Activated CD4-positive, CD25-positive, alpha-beta regulatory T cell treated with anti-CD3 and anti-CD28 coated beads, Interleukin-2, amount 50 U/mL, for 72 hours (primary cell): ENCODE results near the gene PPME1.
A peak's percentile ranks its signal among the peaks of the same experiment; 100 is the strongest.
"Not testable (repeated sequence)": the region's sequence is repeated elsewhere in the genome, so short reads cannot be mapped to it uniquely, and the experiment has no call there.

Experiments used
- DNase-seq: peaks from one replicate; pipeline ENCODE4 v3.0.0; 2021

PPME1 gene, protein sequence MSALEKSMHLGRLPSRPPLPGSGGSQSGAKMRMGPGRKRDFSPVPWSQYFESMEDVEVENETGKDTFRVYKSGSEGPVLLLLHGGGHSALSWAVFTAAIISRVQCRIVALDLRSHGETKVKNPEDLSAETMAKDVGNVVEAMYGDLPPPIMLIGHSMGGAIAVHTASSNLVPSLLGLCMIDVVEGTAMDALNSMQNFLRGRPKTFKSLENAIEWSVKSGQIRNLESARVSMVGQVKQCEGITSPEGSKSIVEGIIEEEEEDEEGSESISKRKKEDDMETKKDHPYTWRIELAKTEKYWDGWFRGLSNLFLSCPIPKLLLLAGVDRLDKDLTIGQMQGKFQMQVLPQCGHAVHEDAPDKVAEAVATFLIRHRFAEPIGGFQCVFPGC

DNA sequence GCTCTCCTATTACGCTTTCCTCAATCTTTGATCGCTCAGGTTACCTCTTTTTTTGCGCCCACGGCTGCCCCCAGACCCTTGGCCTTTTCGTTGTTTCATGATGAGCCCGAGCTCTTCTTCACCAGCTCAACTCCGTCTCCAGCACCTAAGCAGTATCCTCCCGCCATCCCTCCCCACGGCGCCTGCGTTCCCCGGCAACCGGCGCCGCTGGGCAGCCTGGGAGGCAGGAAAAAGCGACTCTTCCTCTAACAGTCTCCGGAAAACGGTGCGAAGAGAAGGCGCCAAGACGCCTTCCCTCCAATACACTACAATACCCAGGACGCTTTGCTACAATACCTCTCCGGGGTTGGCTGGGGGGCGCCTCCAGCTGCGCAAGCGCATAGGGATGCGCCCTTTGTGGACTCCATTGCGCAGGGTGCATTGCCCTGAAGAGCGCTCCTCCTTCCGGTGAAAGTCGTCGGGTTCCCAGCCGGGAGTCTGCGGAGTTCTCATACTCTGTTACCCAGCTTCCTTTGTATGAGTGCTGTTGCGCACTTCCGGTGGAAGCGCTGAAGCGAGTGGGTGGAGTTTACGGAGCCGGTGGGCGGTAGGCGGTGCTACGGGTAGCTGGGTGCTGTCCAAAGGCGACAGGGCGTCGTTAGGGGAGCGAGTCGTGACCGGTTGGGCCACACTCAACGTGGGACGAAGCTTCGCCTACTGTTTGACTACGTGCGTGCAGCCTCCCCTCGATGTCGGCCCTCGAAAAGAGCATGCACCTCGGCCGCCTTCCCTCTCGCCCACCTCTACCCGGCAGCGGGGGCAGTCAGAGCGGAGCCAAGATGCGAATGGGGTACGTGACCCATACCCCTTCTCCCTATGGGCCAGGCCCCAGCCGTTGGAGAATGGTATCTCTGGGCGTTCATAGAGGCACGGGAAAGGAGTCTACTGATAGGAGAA, at the start of gene PPME1, which contains the start of gene C2CD3:
TSS of gene PPME1 (plus strand) at position 596 of the 936 bp plus-strand sequence. CDS start at position 729, 133 bp downstream.
TSS of gene C2CD3 (minus strand) at position 309 of the 936 bp plus-strand sequence. CDS start at position 99, 210 bp downstream.
- DNase-seq, result peak; percentile 97

DNA sequence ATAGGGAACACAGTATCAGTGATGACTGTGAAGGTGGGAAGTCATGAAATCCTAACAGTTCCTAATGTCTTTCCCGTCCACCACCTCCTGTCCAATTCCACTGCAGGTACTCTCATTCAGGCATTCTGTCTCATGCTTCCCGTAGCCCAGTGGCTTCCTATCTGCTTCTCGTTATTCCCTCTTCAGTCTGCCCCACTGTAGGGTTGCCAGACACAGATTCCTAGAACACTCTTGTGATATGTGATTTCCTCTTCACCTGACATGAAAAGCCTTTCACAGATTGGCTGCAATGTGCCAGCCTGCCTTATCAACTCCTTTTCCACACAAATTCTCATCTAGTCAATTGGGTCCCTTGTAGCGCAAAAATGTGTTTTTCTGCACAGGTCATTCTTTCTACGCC, 49.3 kb upstream of the PPME1 start:
- DNase-seq, result no peak

DNA sequence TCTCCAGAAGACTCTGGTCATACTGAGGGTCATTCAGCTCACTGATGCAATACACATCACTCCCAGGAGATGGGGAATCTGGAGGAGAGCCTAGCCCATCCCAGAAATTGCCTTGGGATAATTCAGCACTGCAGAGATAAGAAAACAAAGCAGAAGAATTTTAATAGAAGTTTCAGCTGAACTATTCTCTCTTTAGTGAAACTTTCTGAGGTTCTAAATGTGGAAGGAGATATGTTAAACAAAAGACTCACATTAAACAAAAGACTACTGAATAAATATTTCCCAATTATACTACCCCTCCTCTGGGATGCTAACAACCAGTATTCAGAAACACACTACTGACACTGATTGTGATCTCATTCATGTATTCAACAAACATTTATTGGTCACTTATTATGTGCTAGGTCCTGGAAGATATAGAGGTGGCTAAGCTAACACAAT, 48.1 kb upstream of the PPME1 start:
- no peak for DNase-seq

DNA sequence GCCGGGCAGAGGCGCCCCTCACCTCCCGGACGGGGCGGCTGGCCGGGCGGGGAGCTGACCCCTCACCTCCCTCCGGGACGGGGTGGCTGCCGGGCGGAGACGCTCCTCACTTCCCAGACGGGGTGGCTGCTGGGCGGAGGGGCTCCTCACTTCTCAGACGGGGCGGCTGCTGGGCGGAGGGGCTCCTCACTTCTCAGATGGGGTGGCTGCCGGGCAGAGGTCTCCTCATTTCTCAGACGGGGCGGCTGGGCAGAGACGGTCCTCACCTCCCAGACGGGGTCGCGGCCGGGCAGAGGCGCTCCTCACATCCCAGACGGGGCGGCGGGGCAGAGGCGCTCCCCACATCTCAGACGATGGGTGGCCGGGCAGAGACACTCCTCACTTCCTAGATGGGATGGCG, 42.0 kb upstream of the PPME1 start:
- not testable (repeated sequence) for DNase-seq

DNA sequence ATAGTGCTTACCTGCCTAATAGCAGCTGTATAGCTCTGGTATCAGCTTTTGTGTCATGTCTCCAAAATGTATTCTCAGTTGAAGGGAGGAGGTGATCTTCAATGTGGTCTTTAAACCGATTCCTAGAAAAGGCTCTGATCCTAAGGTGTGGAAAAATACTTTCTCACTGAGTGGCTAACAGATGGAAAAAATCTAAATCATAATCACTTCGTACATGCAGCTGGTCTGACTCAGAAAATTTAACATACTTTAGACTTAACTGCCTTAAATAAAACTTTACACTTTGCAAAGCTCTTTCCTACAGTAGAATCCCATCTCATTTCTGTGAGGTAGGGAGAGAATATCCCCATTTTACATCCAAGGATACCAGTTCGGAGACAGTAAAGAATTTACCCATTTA, 38.3 kb upstream of the PPME1 start:
- no peak for DNase-seq

DNA sequence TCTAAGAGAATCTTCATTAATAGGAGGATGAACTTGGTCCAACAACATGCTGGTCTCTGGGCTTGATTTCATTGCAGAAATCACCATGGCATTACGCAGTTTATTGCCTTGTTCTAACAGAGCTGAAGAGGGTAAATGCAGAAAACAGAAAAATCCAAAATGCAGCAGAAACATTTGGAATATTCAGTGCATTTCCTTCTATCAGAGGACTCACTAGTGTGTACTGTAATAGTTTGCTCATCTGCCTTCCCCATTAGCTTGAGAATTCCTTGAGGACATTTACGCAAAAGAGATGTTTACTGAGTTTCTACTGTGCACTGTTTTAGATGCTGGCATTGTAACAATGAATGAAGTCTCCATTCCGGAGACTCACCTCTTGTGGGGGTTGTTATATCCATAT, 37.7 kb upstream of the PPME1 start:
- no peak for DNase-seq

DNA sequence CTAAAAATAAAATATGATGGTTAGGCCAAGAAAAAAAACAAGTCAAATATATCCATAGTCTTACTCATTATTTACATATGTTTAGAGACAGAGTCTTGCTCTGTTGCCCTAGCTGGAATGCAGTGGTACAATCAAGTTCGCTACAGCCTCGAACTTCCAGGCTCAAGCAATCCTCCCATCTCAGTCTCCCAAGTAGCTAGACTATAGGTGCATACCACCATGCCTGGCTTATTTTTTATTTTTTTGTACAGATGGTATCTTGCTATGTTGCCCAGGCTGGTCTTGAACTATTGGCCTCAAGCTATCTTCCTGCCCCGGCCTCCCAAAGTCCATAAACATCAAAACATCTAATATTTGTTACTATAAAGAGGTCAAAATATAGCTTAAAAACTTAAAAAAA, 36.4 kb upstream of the PPME1 start:
- no peak for DNase-seq

DNA sequence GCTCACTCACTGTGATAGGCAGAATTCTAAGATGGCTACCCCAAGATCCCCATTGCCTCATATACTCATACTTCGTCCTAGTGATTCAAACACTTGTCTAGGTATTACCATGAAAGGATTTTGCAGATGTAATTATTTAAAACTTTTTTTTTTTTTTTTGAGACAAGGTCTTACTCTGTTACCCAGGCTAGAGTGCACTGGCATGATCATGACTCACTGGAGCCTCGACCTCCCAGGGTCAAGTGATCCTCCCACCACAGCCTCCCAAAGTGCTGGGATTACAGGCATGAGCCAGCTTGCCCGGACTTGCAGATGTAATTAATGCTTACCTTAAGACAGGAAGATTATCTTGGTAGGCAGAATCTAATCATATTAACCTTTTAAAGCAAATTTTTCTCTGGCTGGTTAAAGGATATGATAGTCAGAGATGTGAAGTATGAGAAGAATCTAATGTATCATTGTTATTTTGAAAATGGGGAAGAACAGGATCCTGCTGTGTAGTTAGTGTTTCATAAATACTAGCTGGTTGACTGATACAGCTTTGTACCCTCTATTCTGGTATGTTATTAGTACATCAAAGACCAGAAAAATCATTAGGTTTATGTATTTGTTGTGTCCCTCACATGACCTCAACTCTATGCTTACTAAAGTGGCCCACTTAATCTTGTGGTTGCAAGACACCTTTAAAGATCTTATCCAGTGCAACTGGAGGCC, 35.8 kb upstream of the PPME1 start:
- DNase-seq, result no peak

DNA sequence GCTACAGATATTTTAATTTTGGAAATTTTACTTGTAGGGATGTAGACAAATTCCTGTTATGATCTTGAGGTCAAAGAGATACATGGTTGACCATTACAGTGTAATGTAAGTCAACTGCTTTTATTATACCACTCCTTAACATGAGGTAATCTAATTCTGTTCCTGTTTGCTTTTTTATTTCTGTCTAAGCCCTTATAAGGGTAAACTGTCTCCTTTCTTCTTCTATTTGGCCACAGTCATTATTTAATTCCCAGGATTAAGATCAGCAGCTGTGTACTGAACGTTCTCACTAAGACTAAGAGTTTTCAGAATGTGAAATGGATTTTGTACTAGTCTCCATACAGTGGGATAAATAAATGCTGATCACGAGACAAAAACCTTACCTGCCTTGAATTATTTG, 33.1 kb upstream of the PPME1 start:
- DNase-seq, result no peak

DNA sequence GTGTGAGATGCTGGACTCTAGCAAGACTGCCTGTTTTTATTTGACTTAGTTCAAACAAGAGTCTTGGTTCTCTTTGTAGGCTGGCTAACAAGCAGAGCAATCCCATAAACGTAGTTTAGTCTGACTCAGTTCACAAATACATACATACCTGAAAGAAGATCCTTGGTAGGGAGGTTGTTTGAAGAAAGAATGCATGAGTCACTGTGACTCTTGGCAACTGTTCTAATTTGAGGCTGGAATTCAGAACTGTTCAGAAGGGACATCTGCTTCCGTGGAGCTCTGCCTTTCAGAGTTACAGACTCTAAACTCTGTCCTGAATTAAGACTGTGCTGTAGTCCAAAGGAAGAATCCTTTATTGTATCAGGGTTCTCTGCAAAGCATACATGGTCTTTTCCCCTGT, 32.5 kb upstream of the PPME1 start:
- no peak for DNase-seq

DNA sequence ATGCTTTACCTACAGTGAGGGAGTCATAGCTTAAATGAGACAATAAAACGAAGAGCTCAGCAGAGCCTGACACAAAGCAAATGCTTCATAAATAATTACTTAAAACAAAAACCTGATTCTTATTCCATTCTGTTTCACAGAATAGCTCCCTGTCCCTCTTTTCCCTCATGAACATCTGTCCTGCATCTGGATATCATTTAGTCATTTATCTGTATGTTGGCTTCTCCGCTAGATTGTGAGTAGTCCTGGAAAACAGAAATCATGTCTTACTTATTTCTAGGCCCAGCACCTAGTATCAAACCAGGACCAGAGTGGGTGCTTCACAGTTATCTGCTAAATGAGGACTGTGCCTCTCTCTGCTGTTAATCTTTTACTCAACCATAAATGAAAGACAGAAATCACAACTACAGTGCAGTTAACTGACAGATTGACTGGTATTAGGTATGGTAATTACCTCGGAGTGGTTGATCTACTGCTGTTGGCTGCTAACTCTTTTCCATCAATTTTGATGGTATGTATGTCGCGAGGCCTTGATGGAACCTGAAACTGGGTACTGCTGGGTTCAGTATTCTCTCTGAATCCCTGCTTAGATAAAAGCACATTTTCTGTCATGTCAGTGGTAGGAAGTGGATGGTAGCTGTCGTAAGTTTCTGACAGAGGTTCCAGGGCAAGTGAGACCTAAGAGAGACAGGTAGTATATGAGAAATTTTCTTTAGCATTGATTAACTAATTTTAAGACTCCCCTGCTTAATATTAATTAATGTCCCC, 31.8 kb upstream of the PPME1 start:
- no peak for DNase-seq

DNA sequence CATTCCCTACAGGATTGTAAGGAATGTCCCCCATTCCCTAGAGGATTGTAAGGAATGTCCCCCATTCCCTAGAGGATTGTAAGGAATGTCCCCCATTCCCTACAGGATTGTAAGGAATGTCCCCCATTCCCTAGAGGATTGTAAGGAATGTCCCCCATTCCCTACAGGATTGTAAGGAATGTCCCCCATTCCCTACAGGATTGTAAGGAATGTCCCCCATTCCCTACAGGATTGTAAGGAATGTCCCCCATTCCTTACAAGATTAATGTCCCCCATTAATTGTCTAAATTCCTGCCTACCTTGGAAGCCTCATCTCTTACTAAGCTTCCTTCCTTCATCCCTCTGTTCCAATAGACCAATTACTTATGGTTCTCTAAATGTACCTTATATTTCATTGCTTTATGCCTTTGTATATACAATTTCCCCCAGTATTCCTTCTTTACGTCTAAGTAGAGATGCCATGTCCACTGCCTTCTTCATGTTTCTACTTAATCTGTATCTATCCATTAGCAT, 31.1 kb upstream of the PPME1 start:
- not testable (repeated sequence) for DNase-seq

GRCh38 chr11:74141241-74141695, 29.8 kb upstream of the PPME1 start:
- no peak for DNase-seq

DNA sequence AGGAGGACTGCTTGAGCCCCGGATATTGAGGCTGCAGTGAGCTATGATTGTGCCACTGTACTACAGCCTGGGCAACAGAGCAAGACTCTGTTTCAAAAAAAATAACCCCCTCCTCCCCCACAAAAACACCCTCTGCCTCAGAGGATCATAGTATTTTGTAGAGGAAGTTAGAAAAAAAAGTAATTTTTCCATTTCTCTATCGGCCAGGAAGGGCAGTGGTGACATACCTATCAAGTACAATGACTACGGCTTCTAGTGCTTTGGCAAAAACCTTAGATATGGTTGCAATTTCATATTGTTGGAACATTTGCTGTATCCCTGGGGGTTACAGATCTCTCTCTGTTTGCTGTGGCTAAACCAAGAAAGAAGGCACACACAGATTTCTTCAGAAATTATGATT, 29.2 kb upstream of the PPME1 start:
- no peak for DNase-seq

- DNase-seq, result no peak
Measured at GRCh38 chr11:74142624-74143023, 28.5 kb upstream of the PPME1 start.

GRCh38 chr11:74144592-74144991, 26.5 kb upstream of the PPME1 start:
- DNase-seq, result no peak

DNA sequence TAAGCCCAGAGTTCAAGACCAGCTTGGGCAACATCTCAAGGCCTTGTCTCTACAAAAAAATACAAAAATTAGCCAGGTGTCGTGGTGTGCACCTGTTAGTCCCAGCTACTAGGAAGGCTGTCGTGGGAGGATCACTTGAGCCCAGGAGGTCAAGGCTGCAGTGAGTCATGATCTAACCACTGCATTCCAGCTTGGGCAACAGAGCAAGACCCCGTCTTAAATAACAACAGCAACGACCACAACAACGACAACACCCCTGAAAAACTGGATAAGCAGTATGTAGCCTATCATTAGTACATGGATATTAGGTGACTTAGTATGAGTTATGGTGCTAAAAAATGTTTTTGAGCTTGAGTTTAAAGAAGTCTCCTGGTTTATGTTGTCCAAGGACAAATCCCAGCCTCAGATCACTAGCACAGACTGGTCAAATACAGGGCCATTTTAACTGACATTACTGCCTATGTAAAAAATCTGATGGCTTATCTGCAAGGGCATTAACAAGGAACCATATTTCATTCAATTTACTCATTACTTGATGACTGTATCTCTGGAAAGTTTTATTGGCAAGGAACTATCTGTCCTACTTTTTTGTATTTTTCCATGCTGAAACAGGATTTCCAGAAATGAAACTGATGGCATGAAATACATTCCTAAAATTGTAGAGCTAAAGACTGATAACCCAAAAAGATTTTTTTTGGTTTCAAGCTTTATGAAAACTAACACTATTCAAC, 23.7 kb upstream of the PPME1 start:
- DNase-seq, result no peak

GRCh38 chr11:74153224-74153623, 17.9 kb upstream of the PPME1 start:
- DNase-seq, result no peak

- DNase-seq, result no peak
Measured at GRCh38 chr11:74154620-74155281, 16.3 kb upstream of the PPME1 start.

DNA sequence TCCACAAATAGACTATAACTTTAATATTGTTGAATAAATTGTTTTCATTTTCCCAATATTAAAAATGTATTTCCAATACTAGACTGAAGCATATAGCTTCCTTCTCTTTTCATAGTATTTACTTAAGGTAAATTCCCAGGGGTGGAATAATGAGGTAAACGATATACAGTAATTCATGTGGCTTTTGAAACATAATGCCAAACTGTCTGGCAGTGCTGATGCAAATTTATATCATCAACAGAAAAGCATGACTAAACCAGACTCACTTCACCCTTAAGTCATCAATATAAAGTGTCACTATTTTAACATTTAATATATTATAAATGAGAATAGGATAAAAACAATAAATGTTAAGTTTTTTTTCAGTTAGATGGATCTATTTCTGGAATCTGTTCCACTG, 13.9 kb upstream of the PPME1 start:
- no peak for DNase-seq

DNA sequence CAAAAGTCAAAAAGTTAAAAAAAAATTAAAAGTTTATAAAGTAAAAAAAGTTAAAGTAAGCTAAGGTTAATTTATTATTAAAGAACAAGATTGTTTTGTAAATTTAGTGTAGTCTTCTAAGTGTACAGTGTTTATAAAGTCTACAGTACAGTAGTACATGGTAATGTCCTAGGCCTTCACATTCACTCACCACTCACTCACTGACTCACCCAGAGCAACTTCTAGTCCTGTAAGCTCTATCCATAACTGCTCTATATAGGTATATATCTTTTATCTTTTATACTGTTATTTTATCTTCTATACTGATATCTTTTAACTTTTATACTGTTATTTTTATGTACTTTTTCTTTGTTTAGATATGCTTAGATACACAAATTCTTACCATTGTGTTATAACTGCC, 11.4 kb upstream of the PPME1 start:
- DNase-seq, result no peak
